ENCODE data around the gene KIF1B. TPM values are rescaled to one million over a fixed set of nuclear protein-coding genes. Genes with fewer than 3 reads are reported as not detected.
A peak's percentile ranks its signal among the peaks of the same experiment; 100 is the strongest.

The KIF1B gene
- total RNA-seq, 1 experiment from 2014 or later = 57.7 TPM

DNA sequence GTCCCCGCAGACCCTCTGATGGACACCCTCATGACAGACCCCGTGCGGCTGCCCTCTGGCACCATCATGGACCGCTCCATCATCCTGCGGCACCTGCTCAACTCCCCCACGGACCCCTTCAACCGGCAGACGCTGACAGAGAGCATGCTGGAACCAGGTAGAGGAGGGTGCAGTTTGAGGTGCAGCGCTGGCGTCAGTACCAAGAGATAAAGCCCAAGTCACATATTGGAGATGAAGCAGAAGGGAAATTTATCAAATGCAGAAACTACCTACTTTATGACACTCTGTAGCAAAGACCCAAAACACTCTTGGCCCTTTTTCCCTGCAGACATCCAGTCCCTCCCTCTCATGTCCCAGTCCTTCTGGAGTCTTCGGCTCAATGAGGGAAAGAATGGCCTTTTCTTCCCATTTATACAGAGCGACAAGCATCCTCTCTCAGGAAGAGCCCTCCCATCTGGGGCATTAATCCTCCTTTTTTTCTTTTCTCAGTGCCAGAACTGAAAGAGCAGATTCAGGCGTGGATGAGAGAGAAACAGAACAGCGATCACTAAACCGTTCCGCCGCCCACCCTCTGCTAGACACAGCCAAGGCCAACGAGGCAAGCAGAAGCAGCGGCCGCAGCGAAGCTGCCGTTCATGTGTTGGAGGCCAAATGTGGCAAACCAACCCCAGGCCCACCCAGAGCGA is 30.8 kb upstream of the KIF1B start:
- no peak overlapping the region for H2BK15ac ChIP-seq (ENCODE audit: low read depth, low read length)
- no peak overlapping the region for H2BK120ac ChIP-seq (ENCODE audit: low read depth, low read length, poor library complexity, severe bottlenecking)
- H3K4me1 ChIP-seq (ENCODE audit: insufficient read depth, low read length) = no peaks in the 10 kb centered on the region
- no peak overlapping the region for H4K5ac ChIP-seq (ENCODE audit: insufficient read length, low read depth, low read length)
- H3K27ac Mint-ChIP-seq = peak overlapping the region; percentile 18 to 93 (median 93)
- H3K23ac ChIP-seq (ENCODE audit: insufficient read length, low read depth, low read length) = no peak overlapping the region
- no peak overlapping the region for H3K27ac ChIP-seq (ENCODE audit: insufficient read length, low read depth, low read length)
- H3K4me1 Mint-ChIP-seq = peaks cover 19 to 28% of the 10 kb centered on the region in 2 experiments
- H4K91ac ChIP-seq (ENCODE audit: insufficient read length, low read depth, low read length) = no peak overlapping the region
- H3K79me2 ChIP-seq (ENCODE audit: insufficient read depth, low read length) = no peaks in the 10 kb centered on the region
- H3T11ph ChIP-seq (ENCODE audit: low read length) = no peak overlapping the region
- no peak overlapping the region for H3K4ac ChIP-seq (ENCODE audit: low read depth, low read length)
- H2BK20ac ChIP-seq (ENCODE audit: low read depth, low read length, poor library complexity, severe bottlenecking) = no peak overlapping the region
- no peak for TF ChIP-seq CTCF (conservative IDR thresholded peaks at IDR 0.05)
- H3K18ac ChIP-seq (ENCODE audit: insufficient read length, low read depth, low read length) = no peak overlapping the region
- H3K27me3 Mint-ChIP-seq (ENCODE audit: low read depth) = no peaks in the 10 kb centered on the region
- H3K56ac ChIP-seq (ENCODE audit: insufficient read length, low read depth, low read length) = no peak overlapping the region
- no peaks in the 10 kb centered on the region for H3K79me1 ChIP-seq (ENCODE audit: insufficient read depth, low read depth, low read length, poor library complexity, severe bottlenecking)
- WGBS (ENCODE audit: extremely low coverage, insufficient read length, low lambda C conversion rate) = no CpG with 5 or more reads among the region's 23 CpGs
- no peak overlapping the region for H3K4me3 Mint-ChIP-seq
- no peaks in the 10 kb centered on the region for H4K20me1 ChIP-seq (ENCODE audit: control insufficient read depth, insufficient read depth, insufficient read length)
- H3K36me3 Mint-ChIP-seq (ENCODE audit: insufficient read depth in 1 of 3, low read depth in 3 of 3) = peaks cover 29 to 44% (median 38%) of the 10 kb centered on the region in 3 experiments
- no peak overlapping the region for H2AK5ac ChIP-seq (ENCODE audit: insufficient read length, low read length)
- H3K23me2 ChIP-seq (ENCODE audit: insufficient read length, low read depth, low read length, poor library complexity, severe bottlenecking) = no peaks in the 10 kb centered on the region
- H2BK12ac ChIP-seq (ENCODE audit: insufficient read length, low read depth, low read length) = no peak overlapping the region
- H3K9ac ChIP-seq (ENCODE audit: extremely low read depth, insufficient read length, low read length) = no peak overlapping the region
- H3K9me3 ChIP-seq (ENCODE audit: control insufficient read depth, low read depth, low read length) = no peaks in the 10 kb centered on the region
- H3K4me2 ChIP-seq (ENCODE audit: insufficient read depth, insufficient read length, low read length) = no peak overlapping the region
- peaks cover 5 to 7% of the 10 kb centered on the region in 2 experiments; a peak in 4 of 5 replicates for H3K9me3 Mint-ChIP-seq
- DNase-seq = no peak
- no peak overlapping the region for H4K8ac ChIP-seq (replicated peaks; ENCODE audit: insufficient read length, low read depth, low read length)
- H3K14ac ChIP-seq (ENCODE audit: insufficient read depth, low read length) = no peak overlapping the region
- no peaks in the 10 kb centered on the region for H3K27me3 ChIP-seq (ENCODE audit: insufficient read depth, low read length)
- no peak overlapping the region for H2AFZ ChIP-seq (ENCODE audit: low read length)
- no peak overlapping the region for H2BK5ac ChIP-seq (ENCODE audit: insufficient read length, low read length)
